GM18498 (cell line): ENCODE results near the gene OSBPL5.

ENCODE experiments used
- ATAC-seq: cut with Tn5 transposase; IDR thresholded peaks from one replicate; pipeline ENCODE4 v1.9.1; 2021; ENCODE audit warnings: mild to moderate bottlenecking, moderate library complexity; ENCODE audit not compliant: unreplicated experiment

The OSBPL5 gene, protein sequence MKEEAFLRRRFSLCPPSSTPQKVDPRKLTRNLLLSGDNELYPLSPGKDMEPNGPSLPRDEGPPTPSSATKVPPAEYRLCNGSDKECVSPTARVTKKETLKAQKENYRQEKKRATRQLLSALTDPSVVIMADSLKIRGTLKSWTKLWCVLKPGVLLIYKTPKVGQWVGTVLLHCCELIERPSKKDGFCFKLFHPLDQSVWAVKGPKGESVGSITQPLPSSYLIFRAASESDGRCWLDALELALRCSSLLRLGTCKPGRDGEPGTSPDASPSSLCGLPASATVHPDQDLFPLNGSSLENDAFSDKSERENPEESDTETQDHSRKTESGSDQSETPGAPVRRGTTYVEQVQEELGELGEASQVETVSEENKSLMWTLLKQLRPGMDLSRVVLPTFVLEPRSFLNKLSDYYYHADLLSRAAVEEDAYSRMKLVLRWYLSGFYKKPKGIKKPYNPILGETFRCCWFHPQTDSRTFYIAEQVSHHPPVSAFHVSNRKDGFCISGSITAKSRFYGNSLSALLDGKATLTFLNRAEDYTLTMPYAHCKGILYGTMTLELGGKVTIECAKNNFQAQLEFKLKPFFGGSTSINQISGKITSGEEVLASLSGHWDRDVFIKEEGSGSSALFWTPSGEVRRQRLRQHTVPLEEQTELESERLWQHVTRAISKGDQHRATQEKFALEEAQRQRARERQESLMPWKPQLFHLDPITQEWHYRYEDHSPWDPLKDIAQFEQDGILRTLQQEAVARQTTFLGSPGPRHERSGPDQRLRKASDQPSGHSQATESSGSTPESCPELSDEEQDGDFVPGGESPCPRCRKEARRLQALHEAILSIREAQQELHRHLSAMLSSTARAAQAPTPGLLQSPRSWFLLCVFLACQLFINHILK

DNA sequence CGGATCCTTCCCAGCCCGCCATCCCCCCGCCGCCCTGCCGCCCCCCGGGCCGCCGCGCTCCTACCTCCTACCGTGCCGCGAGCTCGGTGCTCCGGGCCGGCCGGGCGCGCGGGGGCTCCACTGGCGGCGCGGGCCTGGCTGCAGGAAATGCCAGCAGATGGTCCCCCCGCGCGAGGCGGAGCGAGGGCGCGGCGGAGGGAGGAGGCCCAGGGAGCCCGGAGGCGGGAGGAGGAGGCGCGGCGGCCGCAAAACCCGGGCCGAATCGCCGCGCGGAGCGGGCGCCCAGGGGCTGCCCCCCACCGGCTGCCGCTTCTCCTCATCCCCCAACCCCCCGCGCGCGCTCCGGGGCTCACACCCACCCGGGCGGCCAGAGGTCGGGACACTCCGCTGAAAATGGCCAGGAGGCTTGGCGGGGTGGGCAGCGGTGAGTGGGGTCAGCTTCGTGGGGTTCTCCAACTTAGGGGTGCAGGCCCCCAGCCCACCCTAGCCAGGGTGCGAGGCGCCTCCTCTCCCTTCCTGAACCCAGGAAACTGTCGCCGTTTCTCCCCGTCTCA lies at the start of gene OSBPL5:
TSS of gene OSBPL5 (minus strand) at position 159 of the 554 bp plus-strand sequence. CDS start 36,162 bp downstream, outside the sequence.
- no peak for ATAC-seq

GRCh38 chr11:3214420-3214699 lies 49.2 kb upstream of the OSBPL5 start:
- ATAC-seq, result no peak

- ATAC-seq, result no peak
Measured at GRCh38 chr11:3213659-3214419, 48.7 kb upstream of the OSBPL5 start.

DNA sequence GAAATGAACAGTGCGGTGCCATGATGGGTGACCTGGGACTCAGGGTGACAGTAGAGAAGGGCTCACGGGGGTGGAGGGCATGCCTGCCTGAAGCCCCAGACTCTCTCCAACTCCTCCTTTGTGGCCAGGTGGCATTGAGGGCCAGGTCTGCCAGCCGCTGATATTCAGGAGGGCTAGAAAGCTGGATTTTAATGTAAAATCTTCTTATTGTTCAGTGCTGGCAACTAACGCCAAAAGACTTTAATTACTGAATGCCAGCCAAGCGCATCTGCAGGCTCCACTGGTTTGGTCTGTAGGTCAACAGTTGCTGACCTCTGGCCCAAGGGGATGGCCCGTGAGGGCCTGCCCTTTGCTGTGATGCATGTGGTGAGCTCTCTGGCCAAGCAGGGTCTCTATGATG lies 43.2 kb upstream of the OSBPL5 start:
- no peak for ATAC-seq

GRCh38 chr11:3207526-3208189 lies 42.5 kb upstream of the OSBPL5 start:
- ATAC-seq, result no peak

- no peak for ATAC-seq
Measured at GRCh38 chr11:3206922-3207204, 41.8 kb upstream of the OSBPL5 start.

DNA sequence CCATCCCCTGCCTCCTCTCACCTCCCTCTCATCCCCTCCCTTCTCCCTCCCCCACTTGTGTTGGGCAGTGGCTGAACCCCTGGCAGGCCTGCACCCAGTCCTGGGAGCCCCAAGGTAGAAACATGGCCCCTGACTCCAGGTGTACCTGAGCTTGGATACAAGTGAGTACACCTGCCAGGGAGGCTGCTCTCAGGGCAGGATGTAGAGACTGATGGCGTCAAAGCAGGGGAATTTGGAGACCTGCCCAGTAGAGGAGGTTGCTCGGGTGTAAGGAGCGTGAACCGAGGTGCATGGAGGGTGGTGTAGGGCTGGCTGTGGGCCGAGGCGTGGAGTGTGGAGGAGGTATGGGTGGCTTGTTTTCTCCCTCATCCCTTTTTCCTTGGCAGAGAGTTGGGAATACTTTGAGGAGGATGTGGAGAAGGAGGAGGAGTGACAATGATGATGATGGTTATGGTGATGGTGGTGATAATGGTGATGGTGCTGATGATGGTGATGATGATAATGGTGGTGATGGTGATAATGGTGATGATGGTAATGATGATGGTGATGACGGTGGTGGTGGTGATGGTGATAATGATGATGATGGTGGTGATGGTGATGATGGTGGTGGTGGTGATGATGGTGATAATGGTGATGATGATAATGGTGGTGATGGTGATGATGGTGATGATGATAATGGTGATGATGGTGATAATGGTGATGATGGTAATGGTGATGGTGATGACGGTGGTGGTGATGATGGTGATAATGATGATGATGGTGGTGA lies 41.2 kb upstream of the OSBPL5 start:
- ATAC-seq, result no peak

- ATAC-seq, result no peak
Measured at GRCh38 chr11:3205261-3206155, 40.4 kb upstream of the OSBPL5 start.

GRCh38 chr11:3204141-3205015 lies 39.3 kb upstream of the OSBPL5 start:
- ATAC-seq, result no peak

- ATAC-seq, result no peak
Measured at GRCh38 chr11:3203221-3204043, 38.3 kb upstream of the OSBPL5 start.

- ATAC-seq, result no peak
Measured at GRCh38 chr11:3202759-3203158, 37.6 kb upstream of the OSBPL5 start.

- ATAC-seq, result no peak
Measured at GRCh38 chr11:3202305-3202704, 37.2 kb upstream of the OSBPL5 start.

DNA sequence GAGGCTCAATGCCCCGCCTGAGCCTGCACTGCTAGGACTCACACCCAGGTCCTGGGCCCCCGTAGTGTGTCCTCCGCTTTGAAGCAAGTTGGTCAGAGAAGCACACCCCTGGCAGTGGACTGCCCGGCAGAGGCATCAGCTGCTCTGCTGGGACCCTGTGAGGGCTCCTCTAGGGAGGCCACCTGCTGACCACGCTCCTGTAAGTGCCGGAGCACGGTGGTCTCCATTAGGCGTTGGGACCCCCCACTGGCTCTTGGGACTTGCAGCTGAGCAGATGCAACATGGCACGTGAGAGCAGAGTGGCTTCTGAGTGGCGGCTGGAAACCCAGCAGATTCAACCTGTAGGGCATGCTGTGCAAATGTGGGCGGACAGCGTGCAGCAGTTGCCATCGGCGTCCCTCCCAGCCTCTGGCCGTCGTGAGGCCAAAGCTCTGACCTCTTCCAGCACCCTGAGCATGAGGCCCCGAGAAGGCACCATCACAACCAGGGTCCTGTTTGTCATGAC lies 36.6 kb upstream of the OSBPL5 start:
- no peak for ATAC-seq

DNA sequence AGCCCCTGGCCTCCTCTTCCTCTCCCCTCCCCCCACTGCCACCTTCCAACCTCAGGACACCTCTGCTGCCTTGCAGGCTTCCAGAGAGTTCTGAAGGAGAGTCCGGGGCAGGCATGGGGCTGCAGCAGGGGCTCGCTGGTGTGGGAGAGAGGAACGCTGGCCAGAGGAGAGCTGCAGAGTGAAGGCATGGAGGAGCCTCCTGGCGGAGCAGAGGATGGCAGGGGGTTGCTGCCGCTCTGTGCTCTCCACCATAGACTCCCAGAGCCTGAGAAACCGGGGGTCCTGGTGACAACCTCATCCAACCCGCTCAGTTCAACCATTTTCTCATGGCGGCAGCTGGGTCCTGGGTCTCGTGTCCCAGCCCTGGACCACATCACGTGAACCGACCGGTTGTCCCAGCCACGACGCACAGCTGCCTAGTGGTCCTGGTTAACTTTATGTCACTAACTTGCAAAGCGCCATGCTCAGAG lies 36.0 kb upstream of the OSBPL5 start:
- no peak for ATAC-seq

- no peak for ATAC-seq
Measured at GRCh38 chr11:3200388-3201111, 35.4 kb upstream of the OSBPL5 start.
